Measurements from ENCODE around the gene FGF21. TPM values are rescaled to one million over a fixed set of nuclear protein-coding genes. Genes with fewer than 3 reads are reported as not detected.
"Not testable (repeated sequence)": the region's sequence is repeated elsewhere in the genome, so short reads cannot be mapped to it uniquely, and the experiment has no call there.

Gene FGF21
- total RNA-seq, 4 donors from 2014 or later = not detected

- no peak for DNase-seq (ENCODE audit: low spot score)
- no peak for TF ChIP-seq CTCF (IDR thresholded peaks at IDR 0.05)
Measured at GRCh38 chr19:48779636-48780035, 24.3 kb downstream of the FGF21 start.

GRCh38 chr19:48780631-48781391, 25.5 kb downstream of the FGF21 start:
- DNase-seq (ENCODE audit: low spot score) = peak; percentile 42
- peak; percentile 78 for ATAC-seq (ENCODE audit: low FRiP score)
- TF ChIP-seq CTCF (IDR thresholded peaks at IDR 0.05) = no peak

More at GRCh38 chr19:48779636-48780035, 24.3 kb downstream of the FGF21 start:
- no peak for ATAC-seq (ENCODE audit: low FRiP score)

- TF ChIP-seq CTCF (IDR thresholded peaks at IDR 0.05) = no peak
- no peak for DNase-seq (ENCODE audit: low spot score)
- ATAC-seq (ENCODE audit: low FRiP score) = no peak
Measured at GRCh38 chr19:48784527-48784926, 29.2 kb downstream of the FGF21 start.

- ATAC-seq (ENCODE audit: low FRiP score); DNase-seq (ENCODE audit: low spot score): not testable (repeated sequence)
Measured at GRCh38 chr19:48786422-48786821, 31.1 kb downstream of the FGF21 start.

GRCh38 chr19:48787331-48787730, 32.0 kb downstream of the FGF21 start:
- not testable (repeated sequence) for DNase-seq (ENCODE audit: low spot score); ATAC-seq (ENCODE audit: low FRiP score)

- no peak for TF ChIP-seq CTCF (IDR thresholded peaks at IDR 0.05)
- ATAC-seq (ENCODE audit: low FRiP score) = no peak
- DNase-seq (ENCODE audit: low spot score) = no peak
Measured at GRCh38 chr19:48793271-48793670, 37.9 kb downstream of the FGF21 start.

- no peak for TF ChIP-seq CTCF (IDR thresholded peaks at IDR 0.05)
Measured at GRCh38 chr19:48794291-48794690, 39.0 kb downstream of the FGF21 start.

GRCh38 chr19:48795055-48795684, 39.8 kb downstream of the FGF21 start:
- peak; percentile 79 for DNase-seq (ENCODE audit: low spot score)
- ATAC-seq (ENCODE audit: low FRiP score) = peak; percentile 91
- peak in 2 of 3 donors; percentile 10 to 96 for TF ChIP-seq CTCF (IDR thresholded peaks at IDR 0.05)

More at GRCh38 chr19:48794291-48794690, 39.0 kb downstream of the FGF21 start:
- DNase-seq (ENCODE audit: low spot score) (no peak), ATAC-seq (ENCODE audit: low FRiP score) (no peak)
